HuH-7 (cell line): Measurements from ENCODE around the gene CYB561A3.

Experiments
- DNase-seq: peaks from one replicate; pipeline ENCODE4 v3.0.0; 2011; ENCODE audit warnings: low spot score

Gene CYB561A3

GRCh38 chr11:61345170-61345610 is 16.5 kb downstream of the CYB561A3 start:
- no peak for DNase-seq

- DNase-seq, result no peak
These were observed 17.6 kb downstream of the CYB561A3 start for GRCh38 chr11:61343792-61344745.

DNA sequence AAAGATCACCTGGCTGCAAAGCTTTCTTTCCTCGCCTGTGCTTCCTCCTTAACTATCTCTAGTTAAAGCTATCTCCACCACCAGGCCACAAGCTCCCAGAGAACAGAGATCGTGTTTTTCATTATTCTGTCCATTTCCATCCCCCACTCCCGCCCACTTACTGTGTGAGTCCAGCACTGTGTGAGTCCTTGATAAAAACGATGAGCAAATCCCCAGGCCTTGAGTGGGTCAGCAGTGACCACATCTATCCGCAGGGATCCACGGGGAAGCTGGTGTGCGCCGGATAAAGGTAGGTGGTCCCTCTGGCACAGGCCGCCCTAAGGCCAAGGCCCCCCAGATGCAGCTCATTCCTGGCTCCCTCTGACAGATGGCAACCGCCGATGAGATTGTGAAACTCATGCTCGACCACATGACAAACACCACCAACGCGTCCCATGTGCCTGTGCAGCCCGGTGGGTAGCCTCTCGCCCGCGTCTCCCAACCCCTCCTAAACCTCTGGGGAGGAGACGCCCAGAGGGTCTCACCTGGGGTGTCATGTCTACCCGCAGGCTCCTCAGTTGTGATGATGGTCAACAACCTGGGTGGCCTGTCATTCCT is 19.4 kb downstream of the CYB561A3 start:
- DNase-seq, result no peak

DNA sequence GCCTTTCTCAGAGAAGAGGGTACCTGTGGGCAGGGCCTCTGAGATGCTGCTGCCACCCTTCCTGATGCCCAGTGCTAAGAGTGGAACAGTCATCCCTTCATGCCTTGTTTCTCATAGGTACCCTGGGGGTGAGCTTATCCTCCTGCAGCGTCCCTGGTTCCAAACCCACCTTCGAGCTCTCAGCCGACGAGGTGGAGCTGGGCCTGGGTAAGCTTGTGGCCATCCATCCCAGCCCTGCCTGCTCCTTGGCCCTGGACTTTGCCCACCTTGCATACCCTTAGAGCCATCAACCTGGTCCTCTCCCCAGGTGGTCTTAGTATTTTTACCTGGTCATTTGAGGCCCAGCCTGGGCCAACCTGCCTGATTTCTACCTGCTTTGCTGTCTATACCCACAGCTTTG is 20.0 kb downstream of the CYB561A3 start:
- DNase-seq, result no peak

DNA sequence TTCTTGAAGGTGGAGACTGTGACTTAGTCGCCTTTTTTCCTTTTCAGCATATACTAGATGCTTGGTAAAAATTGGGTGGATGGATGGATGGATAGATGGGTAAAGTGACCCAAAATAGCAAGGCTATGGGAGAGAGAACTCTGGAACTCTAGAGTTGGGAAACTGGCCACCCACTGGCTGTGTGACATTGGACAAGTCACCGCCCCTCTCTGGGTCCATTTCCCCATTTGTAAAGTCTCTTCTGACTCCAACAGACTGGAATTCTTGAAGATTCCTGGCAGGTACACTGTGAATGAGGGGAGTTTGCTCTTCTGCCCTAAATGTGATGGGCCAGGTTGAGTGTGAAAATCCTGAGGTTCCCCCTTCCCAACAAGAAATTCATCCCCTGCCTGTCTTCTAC is 20.7 kb downstream of the CYB561A3 start:
- DNase-seq, result no peak

DNA sequence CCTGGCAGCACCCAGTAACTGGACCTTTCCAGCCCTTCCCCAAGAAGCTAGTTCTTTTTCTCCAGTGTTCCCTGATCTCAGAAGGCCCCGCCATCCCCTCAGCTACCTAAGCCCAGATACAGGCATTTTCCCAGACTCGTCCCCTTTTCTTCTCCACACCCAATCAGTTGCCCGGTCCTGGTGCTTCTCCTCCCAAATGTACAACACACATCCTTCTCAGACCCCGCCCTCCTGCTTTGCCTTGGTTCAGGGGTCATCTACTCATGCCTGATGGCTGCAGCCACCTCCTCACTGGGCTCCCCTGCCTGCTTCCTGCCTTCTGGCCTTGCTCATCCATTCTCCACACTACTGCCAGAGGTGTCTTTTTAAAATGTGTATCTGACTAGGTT is 22.2 kb downstream of the CYB561A3 start:
- DNase-seq, result no peak

- DNase-seq, result no peak
These were observed 22.7 kb downstream of the CYB561A3 start for GRCh38 chr11:61338783-61339489.

GRCh38 chr11:61337706-61338470 is 23.8 kb downstream of the CYB561A3 start:
- no peak for DNase-seq

GRCh38 chr11:61336171-61336935 is 25.3 kb downstream of the CYB561A3 start:
- peak; percentile 99 for DNase-seq

DNA sequence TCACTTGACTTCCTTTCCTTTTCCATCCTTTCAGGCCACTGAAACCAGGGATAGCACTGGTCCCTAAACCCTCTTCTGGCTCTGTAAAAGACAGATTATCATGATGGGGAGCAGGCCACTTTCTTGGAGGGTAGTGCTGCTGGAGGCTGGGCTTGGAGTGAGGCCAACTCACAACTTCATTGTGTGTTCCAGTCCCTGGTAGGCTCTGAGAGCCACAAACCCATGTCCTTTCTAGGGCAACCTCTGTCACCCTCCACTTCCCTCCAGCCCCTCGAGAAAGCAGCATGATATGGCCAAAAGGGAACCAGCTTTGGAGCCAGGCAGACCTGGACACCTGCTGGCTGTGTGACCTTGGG is 26.3 kb downstream of the CYB561A3 start:
- DNase-seq, result no peak

DNA sequence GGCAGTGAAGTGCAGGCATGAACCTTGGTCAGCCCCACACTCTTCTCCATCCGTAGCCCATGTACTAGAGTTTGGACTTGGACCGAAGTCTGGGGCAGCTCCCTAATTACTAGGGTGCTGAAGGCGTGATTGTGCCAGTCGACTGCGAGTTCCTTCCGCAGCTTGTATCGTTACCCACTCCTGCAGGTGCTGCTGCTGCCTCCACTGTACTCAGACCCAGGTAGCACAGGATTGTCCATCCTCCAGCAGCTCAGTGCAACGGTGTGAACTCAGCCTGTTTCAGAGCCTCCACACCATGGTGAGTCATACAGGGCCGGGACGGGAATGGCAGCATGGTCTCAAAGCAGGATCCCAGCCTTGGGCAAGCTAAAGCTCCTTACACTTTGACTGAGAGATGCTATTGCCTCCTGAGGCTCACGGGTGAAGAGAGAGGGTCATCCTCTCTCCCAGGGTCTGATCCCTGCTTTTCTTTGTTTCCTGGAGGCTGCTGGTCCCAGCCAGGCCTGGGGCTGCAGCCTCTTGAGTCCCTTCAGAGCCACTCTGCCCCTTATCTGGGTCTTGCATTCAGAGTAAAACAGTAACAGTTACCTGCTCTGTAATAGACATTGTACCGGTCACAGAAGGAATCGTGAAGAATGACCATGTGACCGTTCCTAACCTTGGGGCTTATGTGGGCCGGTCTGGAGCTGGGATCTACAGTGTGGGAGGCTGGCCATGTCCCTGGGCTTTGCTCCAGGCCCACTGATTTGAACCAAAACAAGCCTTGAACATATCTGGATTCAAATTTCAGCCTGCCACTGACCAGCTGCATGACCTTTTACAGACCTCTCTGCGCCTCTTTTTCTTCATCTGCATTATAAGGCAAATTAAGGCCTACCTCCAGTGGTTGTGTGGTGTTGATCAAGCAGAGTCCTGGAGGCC is 27.0 kb downstream of the CYB561A3 start:
- no peak for DNase-seq

DNA sequence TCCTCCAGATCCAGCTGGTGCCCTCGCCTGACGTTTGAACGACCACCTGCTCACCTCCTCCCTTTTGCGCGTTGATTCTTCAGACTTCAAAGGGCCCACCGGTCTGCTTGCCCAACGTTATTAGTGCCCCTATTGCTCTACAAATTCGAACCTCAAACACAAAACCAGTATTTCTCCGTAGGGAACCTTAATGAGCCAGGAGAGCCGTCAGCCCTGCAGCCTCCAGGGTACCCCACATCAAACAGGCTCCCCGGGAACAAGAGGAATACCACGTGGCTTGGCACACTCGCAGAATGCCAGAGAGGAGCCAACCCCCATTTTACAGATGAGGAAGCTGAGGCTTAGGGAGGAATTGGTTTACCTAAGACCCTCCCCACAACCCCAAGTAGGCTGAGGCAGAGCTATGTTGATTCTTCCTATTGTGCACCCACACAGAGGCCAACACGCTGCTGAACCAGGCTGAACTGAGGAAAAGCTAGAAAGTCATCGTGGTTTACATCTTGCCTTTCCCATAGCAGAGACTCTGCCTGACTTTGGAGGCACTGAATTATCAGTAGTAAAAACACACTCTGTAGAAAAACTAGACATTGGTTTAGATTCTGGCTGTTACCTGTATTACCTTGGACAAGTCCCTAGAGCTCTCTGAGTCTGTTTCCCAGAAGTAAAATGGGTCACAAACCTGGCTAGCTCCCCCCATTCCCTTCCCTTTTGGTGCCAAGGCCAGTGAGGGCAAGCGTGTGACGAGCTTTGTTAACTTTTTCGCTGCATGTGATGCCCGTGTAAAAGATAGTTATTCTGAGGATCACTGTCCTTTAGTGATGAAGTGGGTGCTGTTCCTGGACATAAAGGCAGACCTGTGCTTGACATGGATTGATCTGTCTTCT is 27.9 kb downstream of the CYB561A3 start:
- no peak for DNase-seq

- peak; percentile 99 for DNase-seq
These were observed 28.7 kb downstream of the CYB561A3 start, which contains the start of the genes DDB1 and TKFC for GRCh38 chr11:61332797-61333549. TSS of gene DDB1 (minus strand) at chr11:61333105. CDS start at chr11:61332968, 137 bp downstream. TSS of gene TKFC (plus strand) at chr11:61333228. CDS start at chr11:61334729, 1,501 bp downstream.

GRCh38 chr11:61332281-61332796 is 29.3 kb downstream of the CYB561A3 start:
- DNase-seq, result peak; percentile 73

DNA sequence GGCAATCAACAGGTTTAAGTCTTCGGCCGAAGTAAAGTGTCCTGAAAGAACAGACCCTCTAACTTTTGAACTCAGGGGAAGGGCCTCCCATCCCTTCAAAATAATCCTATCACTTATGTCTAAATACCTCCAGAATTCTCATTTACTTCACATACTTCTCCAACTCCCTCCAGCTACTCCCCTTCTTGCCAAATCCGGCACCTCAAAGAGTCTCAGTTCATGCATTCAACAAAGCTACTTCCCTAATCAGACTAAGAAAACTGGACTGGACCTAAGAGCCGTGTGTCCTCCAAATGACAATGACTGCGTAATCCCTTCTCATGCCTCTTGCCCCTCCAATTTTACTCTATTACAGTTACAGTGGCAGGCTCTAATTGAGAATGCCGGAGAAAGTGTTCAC is 30.0 kb downstream of the CYB561A3 start:
- DNase-seq, result no peak

GRCh38 chr11:61329871-61330270 is 31.8 kb downstream of the CYB561A3 start:
- no peak for DNase-seq

DNA sequence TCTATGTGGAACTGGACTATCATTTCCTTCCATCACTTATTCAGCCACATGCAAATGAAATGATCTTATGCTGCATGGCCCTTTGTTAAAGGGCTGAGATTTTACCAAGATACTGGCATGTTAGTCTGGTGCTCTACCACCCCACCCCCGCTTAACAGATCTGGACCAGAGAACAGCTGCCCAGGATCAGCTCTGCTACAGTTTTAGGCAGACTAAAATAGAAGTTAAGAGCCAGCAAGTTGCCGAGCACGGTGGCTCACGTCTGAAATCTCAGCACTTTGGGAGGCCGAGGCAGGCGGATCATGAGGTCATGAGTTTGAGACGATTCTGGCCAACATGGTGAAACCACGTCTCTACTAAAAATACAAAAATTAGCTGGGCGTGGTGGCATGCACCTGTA is 33.3 kb downstream of the CYB561A3 start:
- DNase-seq, result no peak

DNA sequence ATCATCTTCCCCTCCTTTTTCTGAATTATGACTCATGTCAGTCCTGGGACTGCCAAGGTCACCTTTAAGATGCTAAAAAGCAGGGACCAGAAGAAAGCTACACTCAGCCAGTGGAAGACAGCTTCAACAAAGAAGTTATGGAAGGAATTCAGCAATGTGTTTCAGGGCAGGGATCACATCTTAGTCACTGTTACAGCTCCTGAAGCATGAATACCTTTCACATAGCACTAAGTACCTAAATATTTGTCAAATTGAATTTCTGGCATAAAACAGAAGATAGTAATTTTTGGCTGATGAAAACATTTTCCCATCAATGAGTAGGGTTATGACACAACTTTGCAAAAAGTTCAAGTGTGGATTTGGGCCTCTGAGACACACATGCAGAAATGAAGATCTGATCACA is 34.0 kb downstream of the CYB561A3 start:
- DNase-seq, result no peak
